GM12878 (cell line): ENCODE measurements around the gene CELF2. TPM values are rescaled to one million over a fixed set of nuclear protein-coding genes. Genes with fewer than 3 reads are reported as not detected.

Source experiments
- ATF7 ChIP-seq: fragments of 450-650 bp; IDR thresholded peaks from 2 replicates; pipeline ENCODE4 v1.6.1; 2016; ENCODE audit warnings: low read depth, mild to moderate bottlenecking
- CTCF ChIP-seq, 3 experiments: IDR thresholded peaks in 2 of 3; conservative IDR thresholded peaks in 1 of 3; 2 replicates each; pipeline ENCODE4 v1.5.1; 2011; ENCODE audit warnings: low read depth in 3 of 3, low read length in 3 of 3, mild to moderate bottlenecking in 3 of 3, control low read depth in 2 of 3, moderate library complexity in 2 of 3, inconsistent platforms in 1 of 3, mixed read lengths in 1 of 3; ENCODE audit not compliant: control insufficient read depth in 2 of 3, insufficient read depth in 1 of 3; ENCODE audit errors: extremely low read depth in 1 of 3
- DPF2 ChIP-seq: fragments of 450-650 bp; IDR thresholded peaks from 2 replicates; pipeline ENCODE4 v1.6.1; 2017; ENCODE audit warnings: mild to moderate bottlenecking
- HDGF ChIP-seq: fragments of 450-650 bp; IDR thresholded peaks from 2 replicates; pipeline ENCODE4 v1.6.1; 2016; ENCODE audit warnings: antibody characterized with exemption
- IKZF2 ChIP-seq, 2 experiments: fragments of 450-650 bp; IDR thresholded peaks; 2 replicates each; pipeline ENCODE4 v1.6.1; 2017; ENCODE audit warnings: mild to moderate bottlenecking in 2 of 2, moderate library complexity in 2 of 2
- IRF4 ChIP-seq: IDR thresholded peaks from 2 replicates; pipeline ENCODE4 v1.6.1; 2011; ENCODE audit warnings: low read depth, low read length
- JUND ChIP-seq: IDR thresholded peaks from 2 replicates; pipeline ENCODE4 v1.6.1; 2012; ENCODE audit warnings: low read depth, mild to moderate bottlenecking, low read length, improper control_type of control experiment, moderate library complexity
- NBN ChIP-seq: fragments of 450-650 bp; IDR thresholded peaks from 2 replicates; pipeline ENCODE4 v1.6.1; 2016
- NFIC ChIP-seq: IDR thresholded peaks from 2 replicates; pipeline ENCODE4 v1.6.1; 2012; ENCODE audit warnings: low read depth, mild to moderate bottlenecking, inconsistent platforms, low read length, moderate library complexity
- NFYB ChIP-seq: IDR thresholded peaks from 2 replicates; pipeline ENCODE4 v1.6.1; 2011; ENCODE audit warnings: low read depth, mild to moderate bottlenecking, low read length, improper control_type of control experiment, moderate library complexity; ENCODE audit not compliant: insufficient read depth
- PAX8 ChIP-seq: fragments of 450-650 bp; IDR thresholded peaks from 2 replicates; pipeline ENCODE4 v1.6.1; 2017; ENCODE audit warnings: mild to moderate bottlenecking, moderate library complexity
- POU2F2 ChIP-seq: IDR thresholded peaks from 3 replicates; pipeline ENCODE4 v1.6.1; 2011; ENCODE audit warnings: low read depth, mild to moderate bottlenecking, low read length, borderline replicate concordance
- SKIL ChIP-seq: fragments of 450-650 bp; IDR thresholded peaks from 2 replicates; pipeline ENCODE4 v1.6.1; 2017; ENCODE audit warnings: mild to moderate bottlenecking, low read depth, inconsistent platforms; ENCODE audit not compliant: poor library complexity, severe bottlenecking
- SMAD5 ChIP-seq: IDR thresholded peaks from 2 replicates; pipeline ENCODE4 v1.6.1; 2016; ENCODE audit warnings: antibody characterized with exemption, low read depth
- ZBTB11 ChIP-seq: fragments of 450-650 bp; formaldehyde crosslinking; IDR thresholded peaks from 2 replicates; pipeline ENCODE4 v1.5.0; 2022; ENCODE audit warnings: mild to moderate bottlenecking, missing genetic modification characterization
- ZNF622 ChIP-seq: fragments of 450-650 bp; IDR thresholded peaks from 2 replicates; pipeline ENCODE4 v1.6.1; 2017; ENCODE audit warnings: mild to moderate bottlenecking, inconsistent platforms
- ZNF687 ChIP-seq: fragments of 450-650 bp; IDR thresholded peaks from 2 replicates; pipeline ENCODE4 v1.6.1; 2017; ENCODE audit warnings: mild to moderate bottlenecking, moderate library complexity
- polyA plus RNA-seq, 11 experiments: library from polyadenylated mRNA; depleted of rRNA in 4 of 11; unstranded in 6 of 11; stranded (reverse) in 5 of 11; fragments of >200 nt; fragmentation: Nextera tagmentation in 4 of 11; fragmentation: Illumina TruSeq in 1 of 11; extraction: Ambion mirVana in 4 of 11; extraction: Trizol in 1 of 11; gene quantifications; 1 replicate in 1 of 11; 2 replicates in 10 of 11; pipeline versions ENCODE4 v1.2.1 to v1.2.3, GENCODE V29; 2011 to 2016; ENCODE audit warnings: inconsistent platforms in 2 of 11, missing spikeins in 2 of 11, low read depth in 1 of 11
- total RNA-seq, 4 experiments: library from RNA; depleted of rRNA in 3 of 4; stranded (reverse); fragments of >200 nt in 3 of 4; fragmentation: Illumina TruSeq in 1 of 4; extraction: Trizol in 1 of 4; gene quantifications; 2 replicates each; pipeline versions ENCODE4 v1.2.1 to v1.2.3, GENCODE V29; 2013 to 2021

Gene CELF2
- total and polyA plus RNA-seq, 10 of the 15 experiments (the other 5 are each of a cell fraction or from before 2014, with no cell fraction given) = 20.8 to 129 (median 86.3) TPM

- TF ChIP-seq SKIL (peak; percentile 34), ZNF687 (peak; percentile 77; the same call in 1 of the 2 replicates), POU2F2 (no peak; the same call in 1 of the 3 replicates), HDGF (0 out of 2 replicates have a peak, but pooled peaks have one; percentile 32), JUND (no peak), DPF2 (0 out of 2 replicates have a peak, but pooled peaks have one; percentile 48), NBN (peak; percentile 66; the same call in 1 of the 2 replicates), NFIC (peak; percentile 45; the same call in 1 of the 2 replicates), ZBTB11 (CRISPR knock-in tag) (no peak), SMAD5 (no peak), ATF7 (0 out of 2 replicates have a peak, but pooled peaks have one; percentile 12), IRF4 (0 out of 2 replicates have a peak, but pooled peaks have one; percentile 19), PAX8 (no peak), NFYB (no peak), IKZF2 (IDR thresholded peaks at IDR 0.05) (peak; percentile 44 to 60), CTCF (IDR thresholded peaks at IDR 0.05 in 2 of 3, conservative IDR thresholded peaks at IDR 0.05 in 1 of 3; ENCODE audit: control insufficient read depth in 2 of 3, extremely low read depth in 1 of 3, insufficient read depth in 1 of 3, low read depth in 3 of 3, low read length in 3 of 3) (peak; percentile 98 to 99 (median 99); a peak in 5 of 6 replicates), ZNF622 (no peak)
Measured at GRCh38 chr10:11270135-11270857, 252.6 kb downstream of the CELF2 start (continued).
